GM12892 (cell line): ENCODE results near the gene DCLK1.

Experiments used
- POLR2A ChIP-seq: IDR thresholded peaks from 2 replicates; pipeline ENCODE4 v1.6.1; 2011; ENCODE audit warnings: low read depth, low read length, control low read depth
- POLR2AphosphoS5 ChIP-seq: IDR thresholded peaks from 2 replicates; pipeline ENCODE4 v1.6.1; 2011; ENCODE audit warnings: low read depth, low read length, control low read depth
- TAF1 ChIP-seq: IDR thresholded peaks from 2 replicates; pipeline ENCODE4 v1.6.1; 2011; ENCODE audit warnings: low read depth, mild to moderate bottlenecking, control low read depth, low read length, borderline replicate concordance

- TF ChIP-seq POLR2A (no peak), POLR2AphosphoS5 (no peak), TAF1 (no peak)
These were observed 177.0 kb downstream of the DCLK1 start for GRCh38 chr13:35954207-35954560.
